Activated CD8-positive, alpha-beta memory T cell treated with anti-CD3 and anti-CD28 coated beads, Interleukin-2, amount 50 U/mL, for 48 hours (primary cell): ENCODE data around the gene RTCB.
A peak's percentile ranks its signal among the peaks of the same experiment; 100 is the strongest.

ENCODE experiments used
- DNase-seq: peaks from one replicate; pipeline ENCODE4 v3.0.0-alpha.2; 2020

RTCB gene

DNA sequence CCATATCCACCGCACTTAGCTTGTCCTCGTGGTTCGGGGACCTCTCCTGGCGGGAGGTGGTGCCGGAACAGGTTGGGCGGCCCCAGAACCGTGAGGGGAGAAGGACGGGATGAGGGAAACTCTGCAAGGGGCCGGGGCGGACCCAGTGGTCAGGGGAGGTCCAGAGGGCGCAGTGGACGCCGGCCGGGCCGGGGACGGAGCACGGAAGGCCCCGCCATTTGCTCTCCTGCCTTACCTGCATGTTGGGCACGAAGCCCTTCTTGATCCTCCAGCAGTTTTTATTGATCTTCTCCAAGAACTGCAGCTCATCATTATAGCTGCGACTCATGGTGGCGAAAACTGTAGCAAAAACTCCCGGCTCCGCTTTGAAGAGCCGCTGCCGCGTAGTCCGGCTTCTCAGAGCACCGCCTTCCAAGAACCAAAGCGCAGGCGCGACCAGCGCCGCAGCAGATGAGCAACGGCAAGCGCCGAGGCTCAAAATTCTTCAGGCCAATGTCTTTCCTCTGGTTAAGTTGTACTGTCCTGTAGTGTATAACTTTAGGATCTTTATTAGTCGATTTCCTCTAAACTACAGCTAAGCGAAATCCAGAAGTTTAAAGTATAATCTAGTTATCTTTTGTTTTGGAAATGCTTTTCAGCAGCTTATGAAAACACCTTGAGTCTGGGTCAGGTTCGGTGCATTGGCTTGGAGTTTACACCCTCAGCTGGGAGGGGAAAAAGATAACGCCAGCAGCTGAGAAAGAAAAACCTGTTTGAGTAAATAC is at the start of gene RTCB:
TSS of gene RTCB (minus strand) at position 419 of the 764 bp plus-strand sequence. CDS start at position 328, 91 bp downstream.
- peak; percentile 95 for DNase-seq

DNA sequence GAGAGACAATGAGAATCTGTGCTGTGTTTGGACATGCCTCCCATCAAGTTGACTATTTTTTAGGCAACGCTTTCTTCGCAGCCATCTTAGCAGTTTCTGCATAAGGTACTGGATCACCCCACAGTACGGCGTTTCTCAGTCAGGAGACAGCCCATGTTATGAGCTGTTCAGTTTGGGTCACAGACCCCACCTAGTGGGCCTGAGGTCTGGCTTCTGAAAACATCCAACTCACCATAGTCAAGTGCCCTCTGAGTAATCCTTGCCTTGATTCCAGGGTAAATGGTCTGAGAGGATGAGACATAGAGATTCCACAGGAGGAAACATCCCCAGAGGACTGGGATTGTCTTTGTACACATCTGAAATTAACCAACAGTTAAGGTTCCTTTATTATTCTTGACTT is 45.0 kb upstream of the RTCB start:
- DNase-seq, result no peak

DNA sequence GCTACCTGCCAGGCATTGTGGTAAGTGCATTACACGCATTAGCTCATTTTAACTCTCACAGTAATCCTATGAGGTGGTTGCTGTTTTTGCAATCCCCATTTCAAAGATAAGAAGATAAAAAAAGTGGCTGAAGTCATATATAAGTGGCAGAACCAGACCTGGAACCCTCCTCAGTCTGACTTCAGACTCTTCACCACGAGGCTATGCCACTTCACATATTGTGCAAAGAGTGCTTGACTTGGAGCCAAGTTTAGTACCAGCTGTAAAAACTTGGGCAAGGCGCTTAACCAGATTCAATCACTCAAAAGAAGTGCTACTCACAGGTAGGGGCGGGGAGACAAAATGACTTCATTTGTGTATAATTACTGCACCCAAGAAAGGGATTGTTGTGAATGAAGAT is 36.9 kb upstream of the RTCB start:
- DNase-seq, result no peak

DNA sequence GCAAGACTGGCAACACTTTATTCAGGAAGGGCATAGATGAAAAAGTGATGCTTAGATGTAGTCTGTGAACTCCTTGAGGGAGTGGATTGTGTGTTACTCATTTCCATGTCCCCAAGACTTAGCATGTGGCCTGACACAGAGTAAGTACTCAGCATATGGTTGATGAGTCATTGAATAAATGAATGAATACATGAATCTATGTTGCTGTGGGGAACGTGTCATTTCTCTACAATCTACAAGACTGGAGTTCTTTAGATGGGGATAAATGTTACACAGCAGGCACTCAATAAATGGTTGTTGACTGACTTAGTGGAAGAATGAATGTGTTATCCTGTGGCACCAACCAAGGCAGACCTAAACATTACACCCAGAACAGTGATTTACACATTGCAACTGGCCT is 34.3 kb upstream of the RTCB start:
- DNase-seq, result no peak

DNA sequence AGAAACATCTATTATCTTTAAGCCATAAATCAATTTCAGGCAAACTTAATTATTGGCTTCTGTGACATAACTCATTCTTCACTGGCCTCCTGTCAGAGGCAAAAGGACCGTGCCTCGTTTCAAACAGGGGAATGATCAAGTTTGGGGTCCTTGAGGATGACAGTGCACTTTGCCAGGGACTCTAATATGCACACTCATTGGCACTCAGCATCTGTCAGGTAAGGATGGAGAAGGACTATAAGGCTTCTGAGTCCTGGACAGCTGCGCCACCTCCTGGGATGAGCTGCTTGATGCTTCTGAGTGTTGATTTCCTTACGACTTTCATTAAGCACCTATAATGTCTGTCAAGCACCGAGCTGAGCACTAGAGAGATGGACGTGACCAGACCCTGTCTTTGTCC is 32.0 kb upstream of the RTCB start:
- no peak for DNase-seq

DNA sequence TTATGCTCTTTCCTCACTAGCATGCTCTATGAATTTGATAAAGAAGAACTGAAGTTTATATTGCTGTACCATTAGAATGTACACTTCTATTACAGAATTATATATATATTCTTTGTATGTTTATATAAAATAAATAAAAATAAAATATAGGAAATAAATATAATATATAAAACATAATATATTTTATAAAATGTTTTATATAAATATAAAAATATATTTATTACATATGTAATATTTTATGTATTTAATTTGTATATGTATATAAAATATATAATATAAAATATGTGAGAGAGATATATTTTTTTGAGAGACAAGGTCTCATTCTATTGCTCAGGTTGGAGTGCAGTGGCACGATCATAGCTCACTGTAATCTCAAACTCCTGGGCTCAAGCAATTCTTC is 18.3 kb upstream of the RTCB start:
- DNase-seq, result no peak

DNA sequence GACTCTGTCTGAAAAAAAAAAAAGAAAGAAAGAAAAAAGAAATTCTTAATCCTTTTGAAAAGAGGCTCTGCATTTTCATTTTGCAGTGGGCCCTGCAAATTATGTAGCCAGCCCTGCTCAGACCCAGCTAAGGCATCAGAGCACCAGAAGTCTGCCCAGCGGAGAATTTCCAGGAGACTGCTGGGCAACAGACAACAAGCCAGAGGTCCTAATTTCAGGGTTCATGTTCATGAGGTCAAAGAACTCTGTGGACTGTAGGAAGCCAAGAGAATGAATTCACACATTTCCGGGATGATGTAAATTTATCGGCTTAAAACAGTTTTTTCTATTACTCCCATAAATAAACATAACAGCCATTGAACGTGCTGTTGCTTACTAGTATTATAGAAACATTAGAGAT is 14.8 kb upstream of the RTCB start:
- DNase-seq, result no peak

DNA sequence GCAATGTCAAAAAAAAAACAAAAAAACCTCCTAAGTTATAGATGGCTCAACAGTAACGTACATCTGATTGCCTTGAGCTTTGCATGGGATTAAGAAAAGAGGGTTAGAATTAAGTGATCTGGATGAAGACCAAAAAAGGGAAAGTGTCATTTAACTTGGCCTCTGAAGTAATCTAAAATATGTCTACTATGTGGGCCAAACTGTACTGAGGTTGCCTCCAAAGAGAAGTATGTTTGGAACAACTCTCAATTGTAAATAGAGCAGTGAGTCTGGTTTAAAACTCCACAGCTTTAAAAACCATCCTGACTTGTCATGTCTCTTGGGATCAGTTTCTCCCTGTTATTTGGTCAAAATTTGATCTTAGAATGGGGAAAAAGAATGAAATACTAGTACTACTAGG is 11.6 kb upstream of the RTCB start:
- DNase-seq, result no peak

DNA sequence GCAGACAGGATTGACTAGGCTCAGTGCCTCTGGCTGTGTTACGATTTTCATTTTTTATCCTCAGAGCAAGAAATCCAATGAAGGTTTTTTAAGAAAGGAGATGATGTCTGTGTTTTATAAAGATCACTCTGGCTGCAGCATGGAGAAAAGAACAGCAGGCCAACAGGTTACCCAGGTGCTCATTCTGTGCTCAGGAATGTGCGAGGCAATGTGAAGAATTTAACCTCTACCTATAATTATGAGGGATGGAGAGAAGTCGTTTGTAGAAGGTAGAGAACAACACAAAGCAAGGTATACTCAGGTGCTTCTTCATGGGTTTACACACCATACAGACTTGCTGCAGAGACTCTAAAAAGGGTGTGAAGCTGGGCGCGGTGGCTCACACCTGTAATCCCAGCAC is 10.0 kb upstream of the RTCB start:
- no peak for DNase-seq

DNA sequence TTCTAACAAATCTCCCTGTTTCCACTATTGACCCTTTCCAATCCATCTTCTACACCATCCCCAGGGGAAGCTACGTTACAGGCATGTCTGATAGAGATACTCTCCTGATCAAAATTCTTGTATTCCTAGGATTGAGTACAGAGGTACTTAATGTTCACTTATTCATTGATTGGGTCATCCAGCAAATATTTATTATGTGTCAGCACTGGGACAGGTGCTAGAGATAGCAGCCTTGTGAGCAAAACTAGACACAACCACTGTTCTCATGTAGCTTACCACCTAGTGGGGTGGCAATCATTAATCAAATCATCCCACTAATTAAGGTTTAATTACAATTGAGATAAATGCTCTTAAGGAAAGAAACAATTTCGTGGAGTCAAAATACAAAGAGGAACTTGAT is 9.4 kb upstream of the RTCB start:
- no peak for DNase-seq

DNA sequence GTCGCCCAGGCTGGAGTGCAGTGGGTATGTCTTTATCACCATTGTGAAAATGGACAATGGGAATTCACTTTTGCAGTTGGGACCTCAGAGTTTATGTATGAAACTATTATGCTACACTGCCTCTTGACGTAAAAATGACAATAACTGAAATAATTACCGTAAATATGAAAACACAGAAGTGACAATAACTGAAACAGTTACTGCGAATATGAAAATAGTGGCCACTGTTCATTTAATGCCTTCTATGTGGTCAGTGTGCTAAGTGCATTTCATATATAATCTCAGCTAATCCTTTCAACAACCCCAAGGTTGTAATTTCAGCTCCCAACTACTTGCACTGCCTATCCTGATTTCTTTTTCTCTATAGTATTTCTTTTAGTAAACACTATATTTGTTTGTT is 5.9 kb upstream of the RTCB start:
- DNase-seq, result no peak

DNA sequence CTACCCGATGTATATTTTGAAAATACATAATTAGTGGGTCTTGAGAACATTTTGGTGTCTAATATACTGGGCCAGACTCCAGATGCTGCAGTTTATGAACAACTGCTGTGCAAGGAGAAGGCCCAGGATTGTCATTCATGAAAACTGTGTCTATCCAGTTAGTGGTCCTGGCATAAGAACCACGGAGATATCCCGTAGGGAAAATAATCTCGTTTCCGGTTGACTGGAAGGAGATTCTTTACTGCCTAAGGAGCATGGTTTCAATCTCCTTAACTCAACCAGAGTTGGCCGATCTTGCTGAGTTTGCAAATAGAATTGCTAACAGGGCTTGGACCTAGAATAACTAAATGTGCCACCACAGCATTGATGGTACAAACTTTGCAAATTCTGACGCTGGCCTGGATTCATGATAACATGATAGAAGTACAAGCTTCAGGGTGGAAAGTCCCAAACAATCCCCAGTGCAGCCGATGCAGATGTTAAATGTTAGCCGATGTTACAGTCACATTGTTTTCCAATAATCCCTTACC is 4.6 kb upstream of the RTCB start:
- DNase-seq, result no peak

DNA sequence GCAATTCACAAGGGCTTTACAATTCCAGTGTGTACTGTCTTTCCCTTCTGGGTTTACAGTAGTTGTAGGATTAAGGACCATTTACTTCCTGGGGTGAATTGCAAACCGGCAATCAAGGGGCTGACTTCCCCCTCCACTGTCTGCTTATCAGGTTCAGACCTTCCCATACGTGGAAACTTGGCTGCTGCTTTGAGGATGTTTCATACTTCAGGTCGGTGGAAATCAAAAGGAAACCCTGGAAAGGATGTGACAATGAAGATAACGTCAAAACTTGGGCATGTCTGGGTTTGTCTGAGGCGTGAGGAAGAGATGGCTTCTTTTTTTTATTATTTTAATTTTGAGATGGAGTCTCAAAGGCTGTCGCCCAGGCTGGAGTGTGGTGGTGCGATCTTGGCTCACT is 2.1 kb upstream of the RTCB start:
- no peak for DNase-seq

DNA sequence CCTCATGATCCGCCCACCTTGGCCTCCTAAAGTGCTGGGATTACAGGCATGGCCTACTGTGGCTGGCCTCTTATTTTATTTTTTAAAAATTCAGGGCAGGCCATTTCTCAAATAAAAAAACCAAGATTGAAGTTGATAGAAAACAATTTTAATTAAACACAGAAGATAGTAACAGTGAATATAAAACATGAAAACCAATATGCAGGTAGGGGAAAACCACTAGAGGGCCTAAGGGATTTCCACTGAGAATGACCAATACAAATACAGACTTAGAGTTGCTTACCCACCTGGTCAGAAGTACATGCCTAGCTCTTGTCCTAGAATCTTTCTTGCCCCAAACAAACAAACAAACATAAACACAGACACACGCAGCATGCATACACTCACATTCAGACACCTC is 1.7 kb upstream of the RTCB start:
- no peak for DNase-seq

DNA sequence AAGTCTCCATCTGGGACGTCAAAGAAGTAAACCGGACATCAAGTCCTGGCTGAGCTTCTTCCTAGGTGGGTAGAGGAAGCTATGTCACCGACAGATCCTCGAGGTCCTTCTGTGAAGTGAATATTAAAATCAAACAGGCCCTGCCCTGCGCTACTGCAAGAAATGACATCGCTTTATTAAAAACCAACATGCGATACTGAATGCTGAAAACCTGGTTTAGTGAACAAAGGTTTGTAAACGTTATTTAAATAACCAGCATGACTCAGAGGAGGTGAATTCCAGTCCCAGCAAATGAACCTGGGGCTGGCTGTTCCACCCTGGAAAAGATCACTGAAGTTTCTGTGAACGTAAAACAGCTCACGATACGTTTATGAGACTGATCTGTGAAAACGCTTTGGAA is 645 bp downstream of the RTCB start:
- no peak for DNase-seq

DNA sequence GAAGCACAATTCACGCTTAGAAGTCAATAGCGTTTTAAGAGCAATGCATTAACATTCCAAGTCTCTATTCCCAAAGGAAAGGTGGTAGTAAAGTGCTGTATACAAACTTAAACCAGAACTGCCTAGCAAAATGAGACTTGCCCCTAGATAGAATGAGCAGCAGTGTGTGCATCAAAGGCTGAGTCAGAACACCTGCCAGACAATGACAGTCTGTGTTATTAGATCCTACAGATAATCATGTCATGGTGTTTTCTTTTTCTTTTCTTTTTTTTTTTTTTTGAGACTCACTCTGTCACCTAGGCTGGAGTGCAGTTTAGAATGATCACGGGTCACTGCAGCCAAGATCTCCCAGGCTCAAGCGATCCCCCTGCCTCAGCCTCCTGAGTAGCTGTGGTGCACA is 1.6 kb downstream of the RTCB start:
- no peak for DNase-seq

DNA sequence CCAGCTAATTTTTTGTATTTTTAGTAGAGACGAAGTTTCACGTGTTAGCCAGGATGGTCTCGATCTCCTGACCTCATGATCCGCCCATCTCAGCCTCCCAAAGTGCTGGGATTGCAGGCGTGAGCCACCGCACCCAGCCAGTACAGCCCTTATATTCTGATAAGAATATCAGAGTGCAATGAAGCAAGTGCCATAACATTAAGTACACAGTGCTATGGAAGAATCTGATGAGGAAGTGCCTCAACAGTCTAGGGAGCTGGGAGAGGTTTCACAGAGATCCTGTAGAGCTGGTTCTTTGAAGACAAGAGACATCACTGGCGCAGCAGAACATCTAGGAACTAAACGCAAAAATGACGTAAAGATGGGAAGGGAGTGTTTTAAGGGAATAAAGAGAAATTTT is 2.1 kb downstream of the RTCB start:
- no peak for DNase-seq

DNA sequence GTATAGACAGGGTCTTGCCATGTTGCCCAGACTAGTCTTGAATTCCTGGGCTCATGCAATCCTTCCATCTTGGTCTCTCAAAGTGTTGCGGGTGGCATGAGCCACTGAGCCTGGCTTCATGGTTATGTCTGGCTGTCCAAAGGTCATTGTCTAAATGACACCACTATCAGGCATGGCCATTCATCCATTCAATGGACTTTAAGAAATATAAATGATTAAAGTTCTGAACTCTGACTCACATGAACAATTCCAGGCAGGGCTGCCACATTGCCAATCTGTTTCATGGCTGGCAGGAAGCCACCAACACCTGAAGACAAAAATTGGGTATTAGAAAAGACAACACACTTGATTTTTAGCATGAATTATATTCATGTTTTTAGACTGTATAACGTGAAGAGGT is 4.1 kb downstream of the RTCB start:
- DNase-seq, result no peak

DNA sequence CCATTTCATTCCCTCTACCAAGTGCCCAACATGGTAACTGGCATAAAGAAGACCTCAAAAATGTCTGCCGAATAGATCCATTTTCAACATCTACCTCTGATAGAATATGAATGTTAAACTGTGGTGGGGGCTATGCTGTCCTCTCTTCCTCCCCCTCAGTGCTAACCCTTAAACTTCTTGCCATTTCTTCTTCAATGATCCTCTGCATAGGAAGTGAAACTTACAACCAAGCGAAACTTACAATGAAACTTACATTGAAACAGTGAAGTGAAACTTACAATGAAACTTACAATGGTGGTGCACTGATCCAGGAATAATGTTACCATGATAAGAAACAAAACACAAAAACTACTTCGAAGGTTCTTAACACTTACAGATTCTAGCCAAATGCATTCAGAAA is 4.7 kb downstream of the RTCB start:
- no peak for DNase-seq

DNA sequence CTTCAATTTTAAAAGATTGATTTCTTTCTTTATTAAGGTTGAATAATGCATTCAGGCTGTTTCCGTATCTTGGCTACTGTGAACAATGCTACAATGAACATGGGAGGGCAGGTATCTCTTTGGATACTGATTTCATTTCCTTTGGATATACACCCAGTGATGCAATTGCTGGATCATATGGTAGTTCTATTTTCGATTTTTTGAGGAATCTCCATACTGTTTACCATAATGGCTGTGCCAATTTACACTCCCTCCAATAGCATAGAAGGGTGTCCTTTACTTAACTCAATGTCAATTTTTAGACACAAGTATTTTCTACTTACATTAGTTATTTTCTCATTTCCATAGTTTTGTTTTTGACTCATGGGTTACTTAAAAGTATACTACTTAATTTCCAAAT is 8.0 kb downstream of the RTCB start:
- no peak for DNase-seq

DNA sequence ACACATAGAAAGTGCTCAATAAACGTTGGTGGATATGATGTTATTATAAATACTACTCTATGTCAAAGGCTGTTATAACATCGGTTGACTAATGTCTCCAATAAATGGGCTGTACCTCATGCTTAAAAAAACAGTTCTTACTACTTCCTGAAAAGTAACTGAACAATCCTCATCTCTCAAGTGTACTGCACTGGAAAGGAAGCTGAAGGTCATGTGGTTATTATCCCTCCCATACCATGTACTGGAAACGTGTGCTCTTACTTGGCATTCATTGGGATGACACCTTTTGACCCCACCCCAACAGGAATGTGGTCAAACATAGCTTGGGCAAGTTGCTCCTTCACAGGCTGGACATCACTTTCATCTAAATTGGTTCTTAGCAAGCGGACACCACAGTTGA is 10.6 kb downstream of the RTCB start:
- no peak for DNase-seq

DNA sequence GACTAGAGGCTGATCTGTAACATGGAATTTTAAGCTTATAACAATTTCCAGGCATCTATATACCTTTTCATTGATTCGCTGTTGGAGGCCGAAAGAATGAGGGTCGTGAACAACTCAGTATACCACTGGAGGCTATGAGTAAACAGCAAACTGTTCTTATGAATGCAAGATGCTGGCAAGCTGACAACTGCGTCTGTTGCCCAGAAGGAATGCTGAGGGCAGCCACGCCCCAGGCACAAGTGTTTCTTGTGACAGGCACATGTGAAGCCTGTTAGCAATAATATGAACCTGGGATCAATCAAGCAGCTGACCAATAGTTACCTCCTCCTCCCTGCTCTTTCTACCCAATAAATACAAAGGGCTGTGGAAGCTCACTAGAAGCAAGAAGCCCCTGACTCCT is 15.3 kb downstream of the RTCB start:
- no peak for DNase-seq

DNA sequence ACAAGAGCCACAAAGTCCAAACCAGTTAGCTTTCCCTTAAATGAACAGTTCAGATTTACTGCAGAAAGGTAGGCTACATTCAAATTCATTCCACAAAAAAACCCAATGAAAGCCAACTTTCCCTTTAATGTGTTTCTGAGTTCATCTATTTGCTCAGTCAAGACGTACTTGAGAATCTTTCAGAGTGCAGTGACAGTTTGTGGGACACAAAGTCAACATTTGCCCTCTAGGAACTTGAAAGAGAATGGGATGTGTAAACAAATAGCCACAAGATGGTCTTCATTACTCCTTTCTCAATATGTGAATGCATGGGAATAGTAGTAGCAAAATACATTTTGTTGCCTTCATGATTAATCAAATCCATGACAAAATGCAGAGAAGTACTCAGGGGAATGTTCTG is 15.8 kb downstream of the RTCB start:
- no peak for DNase-seq

DNA sequence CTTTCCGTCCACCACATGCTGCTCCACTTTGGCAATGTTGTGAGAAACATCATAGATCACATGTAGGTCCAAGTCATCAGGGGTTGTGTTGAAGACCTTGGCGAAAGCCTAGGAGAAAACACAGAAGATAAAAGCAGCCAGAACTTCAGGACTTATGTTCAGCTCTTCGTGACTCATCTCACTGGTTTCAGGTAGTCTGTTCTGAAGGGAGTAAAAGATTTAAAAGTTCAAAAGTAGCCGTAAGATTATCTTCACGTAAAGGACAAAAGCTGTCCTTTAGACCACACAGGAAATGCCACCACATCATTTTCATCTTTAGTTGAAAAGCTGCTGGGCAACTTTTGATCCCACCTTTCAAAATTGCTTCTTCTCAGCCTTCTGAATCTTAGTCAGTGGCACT is 16.9 kb downstream of the RTCB start:
- no peak for DNase-seq

DNA sequence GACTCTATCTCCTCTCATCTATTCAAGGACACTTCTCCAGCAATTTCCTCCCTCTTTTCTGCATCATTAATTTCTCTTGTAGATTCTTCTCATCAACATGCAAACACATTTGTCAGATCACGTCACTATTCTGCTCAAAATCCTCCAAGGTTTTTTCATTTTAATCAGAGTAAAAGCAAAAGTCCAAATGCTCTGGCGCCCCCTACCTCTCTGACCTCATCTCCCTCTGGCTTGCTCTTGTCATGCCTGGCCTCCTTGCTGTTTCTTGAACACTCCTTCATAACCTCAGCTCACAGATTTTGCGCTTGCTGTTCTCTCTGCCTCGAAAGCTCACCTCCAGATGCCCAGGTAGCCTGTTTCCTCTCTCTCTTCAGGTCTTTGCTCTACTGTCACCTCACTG is 22.4 kb downstream of the RTCB start:
- DNase-seq, result no peak
